ENCODE measurements around the gene AMOTL1.
"Not testable (repeated sequence)": the region's sequence is repeated elsewhere in the genome, so short reads cannot be mapped to it uniquely, and the experiment has no call there.

AMOTL1 gene

GRCh38 chr11:94888204-94888603 lies 120.0 kb downstream of the AMOTL1 start:
- no peak for DNase-seq

GRCh38 chr11:94895451-94895850 lies 127.3 kb downstream of the AMOTL1 start:
- DNase-seq = no peak

GRCh38 chr11:94895971-94896370 lies 127.8 kb downstream of the AMOTL1 start:
- DNase-seq = no peak

- peak; percentile 16 for DNase-seq
These were observed 129.2 kb downstream of the AMOTL1 start for GRCh38 chr11:94897330-94897768.

- no peak for DNase-seq
These were observed 139.1 kb downstream of the AMOTL1 start for GRCh38 chr11:94907226-94907625.

GRCh38 chr11:94909371-94909820 lies 141.2 kb downstream of the AMOTL1 start:
- no peak for DNase-seq

GRCh38 chr11:94910270-94910669 lies 142.1 kb downstream of the AMOTL1 start:
- no peak for DNase-seq

- no peak for DNase-seq
These were observed 142.6 kb downstream of the AMOTL1 start for GRCh38 chr11:94910779-94911178.

GRCh38 chr11:94912806-94913205 lies 144.7 kb downstream of the AMOTL1 start:
- no peak for DNase-seq

GRCh38 chr11:94913718-94914394 lies 145.7 kb downstream of the AMOTL1 start:
- DNase-seq = not testable (repeated sequence)

GRCh38 chr11:94920311-94920710 lies 152.2 kb downstream of the AMOTL1 start:
- DNase-seq = no peak

GRCh38 chr11:94922321-94923003 lies 154.3 kb downstream of the AMOTL1 start:
- no peak for DNase-seq

GRCh38 chr11:94923004-94923334 lies 154.8 kb downstream of the AMOTL1 start:
- no peak for DNase-seq

- DNase-seq = no peak
These were observed 156.0 kb downstream of the AMOTL1 start for GRCh38 chr11:94924171-94924572.

GRCh38 chr11:94924612-94925011 lies 156.5 kb downstream of the AMOTL1 start:
- DNase-seq = no peak

- no peak for DNase-seq
These were observed 157.5 kb downstream of the AMOTL1 start for GRCh38 chr11:94925422-94926270.

- DNase-seq = no peak
These were observed 158.1 kb downstream of the AMOTL1 start for GRCh38 chr11:94926271-94926625.

All from activated CD4-positive, alpha-beta T cell treated with anti-CD3 and anti-CD28 coated beads, Interleukin-2, amount 50 U/mL, for 1 hour (primary cell).